ENCODE measurements around the gene GP2.

DNA sequence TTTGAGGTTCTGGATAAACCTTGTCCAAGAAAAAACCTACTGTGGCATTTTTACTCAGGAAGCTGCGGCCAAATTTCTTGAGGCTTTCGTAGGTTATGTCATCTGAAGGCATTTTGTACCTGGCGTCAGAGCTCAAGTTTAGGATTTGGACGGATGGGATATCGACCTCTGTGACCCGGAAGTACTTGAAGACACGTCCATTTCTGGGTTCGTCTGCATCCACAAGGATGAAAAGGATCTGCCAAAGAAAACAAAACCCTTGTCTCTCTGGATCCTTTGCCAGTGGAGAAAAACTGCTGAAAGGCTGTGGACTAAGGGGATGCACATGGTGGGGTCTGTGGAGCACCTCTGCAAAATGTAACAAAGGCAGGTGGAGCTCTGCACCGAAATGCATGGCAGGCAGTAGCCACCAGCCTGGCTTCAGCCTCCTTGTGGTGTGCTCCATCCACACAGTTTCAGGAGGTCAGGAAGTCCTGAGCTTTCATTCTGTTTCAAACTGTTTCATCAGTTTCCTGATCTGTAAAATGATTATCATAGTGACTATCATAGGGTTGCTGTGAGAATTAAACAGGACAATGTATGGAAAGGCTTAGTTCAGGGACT is 42.2 kb upstream of the GP2 start:
- TF ChIP-seq YY1 (IDR thresholded peaks at IDR 0.05; ENCODE audit: insufficient read depth, insufficient read length) (no peak), SUZ12 (IDR thresholded peaks at IDR 0.05; ENCODE audit: extremely low read depth, insufficient read depth, insufficient read length) (no peak)
